IPS DF 6.9 (cell line): ENCODE measurements around the gene NUTF2.

Experiments
- DNase-seq: peaks from one replicate; pipeline ENCODE4 v3.0.0-alpha.2; 2013; ENCODE audit warnings: low read depth, low spot score
- H3K27ac ChIP-seq: one replicate; pipeline ENCODE4 v1.5.1; 2013; ENCODE audit warnings: low read length, control low read depth
- H3K27me3 ChIP-seq: 2 replicates; pipeline ENCODE4 v1.6.1; 2013; ENCODE audit warnings: mild to moderate bottlenecking, low read length; ENCODE audit not compliant: control insufficient read depth, insufficient read depth
- H3K36me3 ChIP-seq: 2 replicates; pipeline ENCODE4 v1.6.1; 2013; ENCODE audit warnings: low read length; ENCODE audit not compliant: control insufficient read depth, insufficient read depth
- H3K4me1 ChIP-seq: 2 replicates; pipeline ENCODE4 v1.6.1; 2013; ENCODE audit warnings: low read length; ENCODE audit not compliant: control insufficient read depth, insufficient read depth
- H3K4me3 ChIP-seq: 2 replicates; pipeline ENCODE4 v1.5.1; 2013; ENCODE audit warnings: mild to moderate bottlenecking, low read length
- H3K9me3 ChIP-seq: 2 replicates; pipeline ENCODE4 v1.6.1; 2013; ENCODE audit warnings: low read length, inconsistent platforms; ENCODE audit not compliant: control insufficient read depth, insufficient read depth
- WGBS: extraction: QIAGEN DNeasy Blood & Tissue Kit; methylation state at CpG from one replicate; pipeline ENCODE4 v1.1.7; 2013; ENCODE audit warnings: mixed read lengths, missing lambda C conversion rate; ENCODE audit not compliant: insufficient read length, insufficient coverage; 5-methylcytosine and 5-hydroxymethylcytosine counted together

The NUTF2 gene

DNA sequence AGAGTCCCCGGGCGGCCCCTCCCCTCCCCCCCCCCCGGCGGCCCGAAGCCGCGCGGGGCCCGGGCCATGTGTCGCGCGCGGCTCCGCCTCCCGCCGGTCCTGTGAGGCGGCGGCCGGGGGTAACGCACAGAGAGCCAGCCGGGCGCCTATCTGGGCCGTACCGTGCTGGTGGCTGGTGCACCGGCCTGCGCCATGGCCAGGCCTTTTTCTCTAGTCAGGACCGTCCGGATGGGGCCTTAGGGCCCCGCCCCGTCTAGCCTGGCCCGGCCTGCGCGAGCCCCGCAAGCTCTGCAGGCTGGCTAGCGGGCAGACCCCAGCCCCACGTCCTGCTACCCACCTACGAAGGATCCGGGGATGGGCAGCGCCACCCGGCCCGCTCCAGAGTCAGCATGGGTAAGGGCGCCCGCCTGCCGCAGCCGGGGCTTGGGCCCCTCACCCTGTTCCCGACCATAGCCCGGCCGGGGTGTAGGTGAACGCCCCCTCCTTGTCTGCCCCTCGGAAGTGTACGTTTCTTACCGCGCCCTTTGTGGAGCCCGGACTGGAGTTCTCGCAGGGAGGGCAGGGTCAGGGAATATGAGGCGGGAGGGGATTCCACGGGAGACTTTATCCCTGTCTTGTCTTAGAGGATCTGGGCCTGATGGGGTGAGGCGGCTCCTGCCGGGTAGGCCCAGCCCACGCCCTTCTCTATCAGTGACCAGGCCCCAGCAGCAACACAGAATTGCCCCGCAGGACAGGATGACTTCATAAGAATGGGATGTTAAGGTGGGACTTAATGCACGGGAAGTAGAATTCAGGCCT, 530 bp downstream of the NUTF2 start, which contains the start of gene CENPT:
Gene CENPT (minus strand): TSS at position 630 of the 798 bp plus-strand sequence. CDS start 13,834 bp downstream, outside the sequence.
- no CpG with 5 or more reads among the region's 62 CpGs for WGBS
- H3K9me3 ChIP-seq: no peaks in the 10 kb centered on the region
- H3K27ac ChIP-seq: no peak within 1 kb of the TSS
- H3K4me3 ChIP-seq: peak within 1 kb of the TSS; percentile 84
- DNase-seq: no peak
- no peaks in the 10 kb centered on the region for H3K36me3 ChIP-seq
- peaks cover 5% of the 10 kb centered on the region; the same call in 1 of the 2 replicates for H3K4me1 ChIP-seq
- no peaks in the 10 kb centered on the region for H3K27me3 ChIP-seq

DNA sequence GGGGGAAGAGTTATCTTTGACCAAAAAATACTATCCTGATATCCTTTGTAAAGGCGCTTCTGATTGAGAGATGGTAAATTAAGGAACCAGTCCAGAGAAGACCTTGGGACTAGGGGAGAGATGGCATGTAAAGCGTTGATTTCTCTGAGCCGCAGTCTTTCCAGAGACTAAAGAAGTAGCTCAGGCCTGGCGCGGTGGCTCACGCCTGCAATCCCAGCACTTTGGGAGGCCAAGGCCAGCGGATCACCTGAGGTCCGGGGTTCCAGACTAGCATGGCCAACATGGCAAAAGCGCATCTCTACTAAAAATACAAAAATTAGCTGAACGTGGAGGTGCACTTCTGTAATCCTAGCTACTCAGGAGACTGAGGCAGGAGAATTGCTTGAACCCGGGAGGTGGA, 1.4 kb downstream of the NUTF2 start:
- Histone ChIP-seq H3K9me3 (no peaks in the 10 kb centered on the region), H3K27ac (no peak overlapping the region), H3K4me1 (peaks cover 5% of the 10 kb centered on the region; the same call in 1 of the 2 replicates), H3K36me3 (no peaks in the 10 kb centered on the region), H3K27me3 (no peaks in the 10 kb centered on the region), H3K4me3 (peak overlapping the region; percentile 84; the same call in 1 of the 2 replicates)
- no peak for DNase-seq
- WGBS: no CpG with 5 or more reads among the region's 11 CpGs

DNA sequence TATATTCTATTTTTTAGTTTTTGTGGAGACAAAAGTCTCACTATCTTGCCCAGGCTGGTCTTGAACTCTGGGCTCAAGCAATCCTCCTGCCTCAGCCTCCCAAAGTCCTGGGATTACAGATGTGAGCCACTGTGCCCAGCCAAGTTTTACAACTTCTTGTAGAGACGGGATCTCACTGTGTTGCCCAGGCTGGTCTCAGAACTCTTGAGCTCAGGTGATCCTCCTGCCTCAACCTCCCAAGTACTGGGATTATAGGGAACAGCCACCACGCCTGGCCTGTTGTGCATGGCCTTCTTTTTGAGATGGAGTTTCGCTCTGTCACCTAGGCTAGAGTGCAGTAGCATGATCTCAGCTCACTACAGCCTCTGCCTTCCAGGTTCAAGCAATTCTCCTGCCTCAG, 6.9 kb downstream of the NUTF2 start:
- DNase-seq: no peak
- H3K4me1 ChIP-seq: peaks cover 4% of the 10 kb centered on the region; the same call in 1 of the 2 replicates
- no peaks in the 10 kb centered on the region for H3K9me3 ChIP-seq
- H3K27me3 ChIP-seq: no peaks in the 10 kb centered on the region
- H3K4me3 ChIP-seq: no peak overlapping the region
- WGBS: no CpG with 5 or more reads among the region's 3 CpGs
- no peak overlapping the region for H3K27ac ChIP-seq
- H3K36me3 ChIP-seq: no peaks in the 10 kb centered on the region

DNA sequence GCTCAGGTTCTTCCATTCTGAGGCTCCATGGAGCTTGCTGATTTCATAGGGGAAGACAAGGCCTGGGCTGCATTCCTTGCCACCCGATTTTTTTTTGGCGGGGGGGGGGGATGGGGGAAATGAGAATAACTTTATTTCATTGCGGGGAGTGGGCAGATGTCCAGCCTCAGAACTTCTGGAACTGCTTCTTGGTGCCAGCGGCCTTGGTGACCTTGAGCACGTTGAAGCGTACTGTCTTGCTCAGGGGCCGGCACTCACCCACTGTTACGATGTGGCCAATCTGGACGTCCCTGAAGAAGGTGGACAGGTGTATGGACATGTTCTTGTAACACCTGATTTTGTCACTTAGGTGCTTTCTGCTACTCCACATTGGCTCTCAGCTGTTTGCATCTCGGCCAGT, 9.1 kb downstream of the NUTF2 start:
- Histone ChIP-seq H3K27me3 (no peaks in the 10 kb centered on the region), H3K4me3 (no peak overlapping the region), H3K4me1 (peaks cover 4% of the 10 kb centered on the region; the same call in 1 of the 2 replicates), H3K27ac (no peak overlapping the region), H3K36me3 (peaks cover 4% of the 10 kb centered on the region), H3K9me3 (no peaks in the 10 kb centered on the region)
- no peak for DNase-seq
- WGBS: no CpG with 5 or more reads among the region's 10 CpGs

DNA sequence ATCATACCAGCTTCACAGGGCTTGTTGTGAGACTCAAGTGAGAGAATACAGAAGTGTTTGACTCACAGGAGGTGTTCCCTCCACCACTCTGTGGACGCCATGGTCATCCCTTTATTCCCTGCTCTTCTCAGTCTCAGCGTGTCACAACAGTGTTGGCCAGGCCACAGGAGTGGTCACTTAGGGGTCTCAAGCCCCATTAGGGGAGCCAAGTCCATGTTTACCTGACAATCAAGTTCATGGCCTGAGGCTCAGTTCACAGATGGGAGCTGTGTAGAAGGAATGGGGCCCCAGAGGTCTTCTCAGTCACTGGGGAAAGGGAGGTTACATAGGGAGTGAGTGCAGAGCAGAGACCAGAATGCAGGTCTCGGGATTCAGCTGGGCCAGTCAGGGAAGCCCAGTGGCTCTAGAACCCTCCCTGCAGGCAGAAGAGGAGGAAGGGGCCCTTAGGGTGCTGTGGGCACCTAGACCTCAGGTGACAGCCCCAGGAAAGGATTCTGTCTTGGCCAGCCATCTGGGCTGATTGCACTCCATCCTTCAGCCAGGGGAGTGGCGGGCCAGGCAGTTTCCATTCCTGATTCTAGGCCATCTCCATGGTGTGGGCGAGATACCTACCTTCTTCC, 10.3 kb downstream of the NUTF2 start:
- Histone ChIP-seq H3K27me3 (no peaks in the 10 kb centered on the region), H3K36me3 (peaks cover 7% of the 10 kb centered on the region), H3K27ac (no peak overlapping the region), H3K4me1 (peaks cover 4% of the 10 kb centered on the region; the same call in 1 of the 2 replicates), H3K4me3 (no peak overlapping the region), H3K9me3 (no peaks in the 10 kb centered on the region)
- no peak for DNase-seq
- no CpG with 5 or more reads among the region's 5 CpGs for WGBS

DNA sequence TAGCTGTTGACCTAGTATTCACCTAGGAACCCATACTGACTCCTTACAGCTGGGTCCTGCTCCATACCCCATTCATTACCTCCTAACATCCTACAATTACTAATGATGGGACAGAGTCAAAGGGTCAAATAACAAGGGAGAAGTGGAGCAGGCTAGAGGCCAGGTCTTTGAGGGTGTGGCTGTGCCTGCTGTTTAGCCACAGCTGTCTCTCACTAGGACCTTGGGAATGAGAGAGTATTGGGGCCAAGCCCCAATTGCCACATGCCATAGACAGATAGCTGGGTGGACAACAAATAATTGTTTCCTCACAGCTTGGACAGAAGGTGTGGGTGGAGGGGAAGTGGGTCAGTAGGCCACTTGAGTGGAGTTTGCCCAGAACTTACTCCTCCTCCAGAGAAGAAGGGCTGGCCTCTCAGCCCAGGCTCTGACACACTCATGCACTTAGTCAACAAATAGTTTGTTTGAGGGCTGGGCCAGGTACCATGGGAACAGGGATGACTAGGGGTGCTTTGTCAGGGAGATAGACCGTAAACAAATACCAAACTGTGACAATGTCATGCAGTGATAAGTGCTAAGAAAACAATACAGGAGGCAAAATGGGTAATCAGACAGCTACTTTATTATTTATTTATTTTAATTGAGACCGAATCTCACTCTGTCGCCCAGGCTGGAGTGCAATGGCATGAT, 11.0 kb downstream of the NUTF2 start:
- Histone ChIP-seq H3K4me1 (peaks cover 4% of the 10 kb centered on the region; the same call in 1 of the 2 replicates), H3K9me3 (no peaks in the 10 kb centered on the region), H3K27ac (no peak overlapping the region), H3K36me3 (peaks cover 7% of the 10 kb centered on the region), H3K4me3 (no peak overlapping the region), H3K27me3 (no peaks in the 10 kb centered on the region)
- WGBS: no CpG with 5 or more reads among the region's 3 CpGs
- DNase-seq: no peak

DNA sequence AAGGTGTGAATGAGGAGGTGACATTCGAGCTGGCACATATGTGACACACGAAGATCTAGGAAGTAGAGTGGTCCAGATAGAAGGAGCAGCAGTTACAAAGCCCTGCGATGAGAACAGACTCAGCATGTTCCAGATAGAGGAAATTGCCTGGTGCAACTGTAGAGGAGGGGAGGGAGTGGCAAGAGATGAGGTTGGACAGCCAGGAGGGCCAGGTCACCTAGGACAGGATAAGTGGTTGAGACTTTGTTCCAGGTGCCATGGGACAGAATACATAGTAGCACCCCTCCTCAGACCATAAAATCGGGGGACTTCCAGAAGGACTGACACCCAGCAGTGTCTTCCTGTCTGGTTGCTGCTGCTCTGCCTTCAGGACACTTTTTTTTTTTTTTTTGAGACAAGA, 11.8 kb downstream of the NUTF2 start:
- no peaks in the 10 kb centered on the region for H3K27me3 ChIP-seq
- DNase-seq: no peak
- peaks cover 7% of the 10 kb centered on the region for H3K36me3 ChIP-seq
- H3K4me3 ChIP-seq: no peak overlapping the region
- WGBS: no CpG with 5 or more reads among the region's 4 CpGs
- H3K4me1 ChIP-seq: peaks cover 4% of the 10 kb centered on the region; the same call in 1 of the 2 replicates
- H3K9me3 ChIP-seq: no peaks in the 10 kb centered on the region
- no peak overlapping the region for H3K27ac ChIP-seq

DNA sequence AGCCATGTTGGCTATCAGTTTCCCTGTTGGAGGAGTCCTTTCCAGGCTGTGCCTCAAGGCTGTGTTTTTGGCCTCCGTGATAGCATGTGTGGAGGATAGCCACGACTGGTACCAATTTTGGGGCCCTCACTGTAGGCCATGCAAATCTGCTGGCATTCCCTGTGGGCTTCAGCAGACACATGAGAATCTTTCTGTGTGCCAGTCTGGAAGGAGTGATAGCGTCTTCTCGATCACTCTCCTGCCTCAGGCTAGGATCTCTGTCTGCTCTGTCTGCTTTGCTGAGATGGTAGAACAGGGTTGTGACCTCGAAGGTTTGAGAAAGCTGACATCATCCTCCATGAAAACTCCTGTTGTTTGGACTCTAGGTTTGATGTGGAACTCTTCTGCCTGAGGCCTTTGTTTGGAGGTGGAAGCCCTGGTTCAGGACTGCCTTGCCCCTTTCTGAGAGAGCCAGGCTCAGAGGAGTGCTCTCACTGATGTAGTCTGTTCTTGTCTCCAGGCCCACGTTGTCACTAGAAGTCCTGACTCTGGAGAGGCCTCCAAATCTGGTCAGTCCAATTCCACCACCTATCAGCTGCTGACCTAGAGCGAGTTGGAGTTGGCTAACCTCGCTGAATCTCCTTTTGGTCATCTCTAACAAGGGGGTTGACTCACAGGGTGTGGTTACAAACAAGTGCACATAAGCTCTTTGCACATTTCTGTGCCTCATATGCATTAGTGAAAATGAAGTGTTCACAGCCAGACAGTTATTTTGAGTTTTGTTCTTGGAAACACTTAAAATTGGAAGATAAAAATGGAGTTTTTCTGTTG, 14.1 kb downstream of the NUTF2 start:
- no peaks in the 10 kb centered on the region for H3K27me3 ChIP-seq
- no peak overlapping the region for H3K4me3 ChIP-seq
- no CpG with 5 or more reads among the region's 8 CpGs for WGBS
- no peak for DNase-seq
- no peak overlapping the region for H3K27ac ChIP-seq
- H3K9me3 ChIP-seq: no peaks in the 10 kb centered on the region
- peaks cover 13% of the 10 kb centered on the region for H3K36me3 ChIP-seq
- H3K4me1 ChIP-seq: peaks cover 4% of the 10 kb centered on the region; the same call in 1 of the 2 replicates

DNA sequence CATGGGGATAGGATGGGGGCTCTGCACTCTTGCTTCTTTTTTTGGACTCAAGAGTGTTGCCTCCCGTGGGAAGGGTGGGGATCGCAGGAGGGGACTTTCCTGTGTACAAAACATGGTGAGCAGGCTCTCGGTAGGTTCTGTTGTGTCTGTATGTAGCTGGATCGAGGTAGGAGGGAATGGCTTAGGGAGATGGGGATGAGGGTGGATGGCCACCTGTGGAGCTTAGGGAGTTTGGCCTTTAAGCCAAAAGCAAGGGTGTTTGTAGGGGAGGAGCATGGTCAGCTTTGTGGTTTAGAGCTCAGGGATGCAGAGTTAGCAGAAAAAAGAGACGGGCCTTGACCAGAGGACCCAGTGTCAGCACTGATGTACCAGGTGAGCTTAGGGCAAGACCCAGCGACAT, 15.1 kb downstream of the NUTF2 start:
- no peaks in the 10 kb centered on the region for H3K27me3 ChIP-seq
- H3K27ac ChIP-seq: no peak overlapping the region
- H3K4me3 ChIP-seq: no peak overlapping the region
- H3K9me3 ChIP-seq: no peaks in the 10 kb centered on the region
- peaks cover 13% of the 10 kb centered on the region for H3K36me3 ChIP-seq
- DNase-seq: no peak
- peaks cover 3% of the 10 kb centered on the region; the same call in 1 of the 2 replicates for H3K4me1 ChIP-seq
- no CpG with 5 or more reads among the region's 6 CpGs for WGBS
